H1 (cell line): Measurements from ENCODE around the gene PRR5L. TPM values are rescaled to one million over a fixed set of nuclear protein-coding genes. Genes with fewer than 3 reads are reported as not detected.
A peak's percentile ranks its signal among the peaks of the same experiment; 100 is the strongest.

Experiments
- ATF3 ChIP-seq: IDR thresholded peaks from 2 replicates; pipeline ENCODE4 v1.6.1; 2011; ENCODE audit warnings: low read depth, mild to moderate bottlenecking, low read length; ENCODE audit not compliant: insufficient read depth
- CBX8 ChIP-seq: fragments of 300-800, 300-1000 bp; sonication (generic); IDR thresholded peaks from 2 replicates; pipeline ENCODE4 v1.7.1; 2016; ENCODE audit warnings: low read depth, low read length, borderline replicate concordance
- EZH2 ChIP-seq: fragments of 200-600 bp; sonication (generic); IDR thresholded peaks from 2 replicates; pipeline ENCODE4 v1.7.1; 2012; ENCODE audit warnings: low read depth, mild to moderate bottlenecking, moderate library complexity, low read length, inconsistent platforms; ENCODE audit not compliant: severe bottlenecking
- FOSL1 ChIP-seq: IDR thresholded peaks from 2 replicates; pipeline ENCODE4 v1.6.1; 2011; ENCODE audit warnings: mild to moderate bottlenecking, low read depth, low read length, moderate library complexity; ENCODE audit not compliant: insufficient read depth
- KDM4A ChIP-seq: IDR thresholded peaks from one replicate; pipeline ENCODE4 v1.7.1; 2012; ENCODE audit warnings: low read depth, mild to moderate bottlenecking, moderate library complexity, low read length, inconsistent platforms; ENCODE audit not compliant: severe bottlenecking
- KDM5A ChIP-seq: fragments of 200-600 bp; IDR thresholded peaks from 2 replicates; pipeline ENCODE4 v1.7.1; 2012; ENCODE audit warnings: mild to moderate bottlenecking, low read length, inconsistent platforms, mixed read lengths
- POLR2AphosphoS5 ChIP-seq: IDR thresholded peaks from 2 replicates; pipeline ENCODE4 v1.6.1; 2011; ENCODE audit warnings: low read depth, low read length
- RFX5 ChIP-seq: IDR thresholded peaks from 2 replicates; pipeline ENCODE4 v1.6.1; 2011; ENCODE audit warnings: low read depth, low read length, improper control_type of control experiment, borderline replicate concordance
- RNF2 ChIP-seq: fragments of 200-900, 300-1000 bp; sonication (generic); IDR thresholded peaks from 2 replicates; pipeline ENCODE4 v1.7.1; 2016; ENCODE audit warnings: borderline replicate concordance, low read depth, mild to moderate bottlenecking, antibody characterized with exemption, low read length; ENCODE audit not compliant: poor library complexity, severe bottlenecking; ENCODE audit errors: missing control alignments
- SIN3A ChIP-seq, 2 experiments: IDR thresholded peaks in 1 of 2; conservative IDR thresholded peaks in 1 of 2; 2 replicates each; pipeline ENCODE4 v1.6.1; 2011 to 2012; ENCODE audit warnings: low read length in 2 of 2, improper control_type of control experiment in 1 of 2, low read depth in 1 of 2, mild to moderate bottlenecking in 1 of 2
- SIRT6 ChIP-seq: IDR thresholded peaks from one replicate; pipeline ENCODE4 v1.7.1; 2012; ENCODE audit warnings: low read length, inconsistent platforms
- SIX5 ChIP-seq: IDR thresholded peaks from 2 replicates; pipeline ENCODE4 v1.6.1; 2011; ENCODE audit warnings: mild to moderate bottlenecking, low read depth, low read length
- SP1 ChIP-seq: IDR thresholded peaks from 2 replicates; pipeline ENCODE4 v1.6.1; 2011; ENCODE audit warnings: low read depth, low read length
- SP2 ChIP-seq: IDR thresholded peaks from 2 replicates; pipeline ENCODE4 v1.6.1; 2012; ENCODE audit warnings: mild to moderate bottlenecking, low read length, inconsistent platforms
- SP4 ChIP-seq: IDR thresholded peaks from 2 replicates; pipeline ENCODE4 v1.6.1; 2012; ENCODE audit warnings: low read length, inconsistent platforms
- USF2 ChIP-seq: IDR thresholded peaks from 2 replicates; pipeline ENCODE4 v1.6.1; 2011; ENCODE audit warnings: low read length, improper control_type of control experiment
- YY1 ChIP-seq: IDR thresholded peaks from 2 replicates; pipeline ENCODE4 v1.6.1; 2011; ENCODE audit warnings: low read depth, mild to moderate bottlenecking, low read length
- polyA plus RNA-seq, 7 experiments: library from polyadenylated mRNA; depleted of rRNA in 3 of 7; stranded (reverse) in 5 of 7; unstranded in 2 of 7; fragments of >200 nt in 5 of 7; fragments of 200-250 nt in 2 of 7; gene quantifications; 1 replicate in 5 of 7; 2 replicates in 1 of 7; 4 replicates in 1 of 7; pipeline versions ENCODE4 v1.2.1 to v1.2.3, GENCODE V29; 2011 to 2013; ENCODE audit warnings: missing spikeins in 2 of 7, mixed read lengths in 2 of 7
- total RNA-seq: library from RNA; stranded (reverse); fragmentation: NEBNext Ultra II Directional; extraction: Animal tissue kit (Norgen Biotek cat#: 25700); gene quantifications from 2 replicates; pipeline ENCODE4 v1.2.1, GENCODE V29; 2021

PRR5L gene
- total and polyA plus RNA-seq, 2 of the 8 experiments (the other 6 are each of a cell fraction or from before 2014, with no cell fraction given) = 6.6 to 10.1 TPM

- TF ChIP-seq SIN3A (conservative IDR thresholded peaks at IDR 0.05 in 1 of 2, IDR thresholded peaks at IDR 0.05 in 1 of 2; ENCODE audit: low read depth in 1 of 2, low read length in 2 of 2) (peak; percentile 100), SP1 (no peak), RFX5 (no peak), KDM5A (peak; percentile 97), ATF3 (peak; percentile 99), SIX5 (peak; percentile 88), FOSL1 (no peak), POLR2AphosphoS5 (peak; percentile 90), CBX8 (no peak), SP2 (no peak), SIRT6 (no peak), SP4 (peak; percentile 98), YY1 (peak; percentile 99), EZH2 (no peak), KDM4A (peak; percentile 54), USF2 (peak; percentile 100), RNF2 (no peak)
Measured at GRCh38 chr11:36289226-36289852, 6.7 kb upstream of the PRR5L start, which contains the start of gene COMMD9 (continued).
